ENCODE data around the gene CALD1.

CALD1 gene

DNA sequence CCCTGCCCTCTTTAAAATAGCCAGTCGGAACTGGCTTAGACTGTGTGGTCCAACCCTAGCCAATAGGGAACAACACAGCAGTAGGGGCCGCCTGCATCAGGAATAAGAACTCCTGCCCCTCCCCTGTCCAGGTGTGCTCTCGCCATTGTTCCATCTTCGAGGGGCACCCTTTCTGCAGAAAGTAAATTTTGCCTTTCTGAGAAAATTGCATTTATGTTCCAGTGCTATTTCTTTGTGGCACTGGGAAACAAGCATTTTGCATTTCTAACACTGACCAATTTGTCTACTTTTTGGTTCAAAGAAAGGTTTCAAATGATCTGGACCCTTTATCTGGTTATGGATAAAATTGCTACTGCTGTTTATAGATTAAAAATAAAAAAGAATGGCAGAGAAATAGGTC lies 116.6 kb downstream of the CALD1 start:
- no peak for DNase-seq (ENCODE audit: low spot score)

DNA sequence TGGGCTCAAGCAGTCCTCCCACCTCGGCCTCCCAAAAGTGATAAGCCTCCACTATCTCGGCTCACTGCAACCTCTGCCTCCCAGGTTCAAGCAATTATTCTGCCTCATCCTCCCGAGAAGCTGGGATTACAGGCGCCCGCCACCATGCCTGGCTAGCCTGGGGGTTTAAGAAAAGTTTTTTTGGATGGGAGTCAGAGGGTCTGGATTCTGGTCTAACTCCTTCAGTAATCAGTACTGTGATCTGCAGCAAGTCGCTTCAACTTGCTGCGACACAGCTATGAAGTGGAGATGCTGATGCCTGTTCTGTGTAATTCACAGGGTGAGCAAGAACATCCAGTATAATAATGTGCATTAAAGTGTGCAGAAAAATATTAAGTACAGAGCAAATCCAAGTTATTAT lies 118.5 kb downstream of the CALD1 start:
- DNase-seq (ENCODE audit: low spot score): no peak

DNA sequence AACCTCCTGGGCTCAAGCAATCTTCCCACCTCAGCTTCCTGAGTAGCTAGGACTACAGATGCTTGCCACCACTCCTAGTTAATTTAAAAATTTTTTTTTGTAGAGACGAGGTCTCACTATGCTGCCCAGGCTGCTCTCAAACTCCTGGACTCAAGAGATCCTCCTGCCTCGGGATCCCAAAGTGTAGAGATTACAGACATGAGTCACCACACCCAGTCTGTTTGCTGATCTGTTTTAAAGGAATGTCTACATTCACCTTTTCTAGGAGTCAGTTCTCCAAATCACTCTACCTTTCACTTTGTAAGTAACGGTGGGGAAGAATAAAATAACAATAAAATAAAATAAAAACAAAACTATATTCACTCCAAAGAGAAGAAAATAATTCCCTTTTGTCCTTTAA lies 120.3 kb downstream of the CALD1 start:
- DNase-seq (ENCODE audit: low spot score): no peak

DNA sequence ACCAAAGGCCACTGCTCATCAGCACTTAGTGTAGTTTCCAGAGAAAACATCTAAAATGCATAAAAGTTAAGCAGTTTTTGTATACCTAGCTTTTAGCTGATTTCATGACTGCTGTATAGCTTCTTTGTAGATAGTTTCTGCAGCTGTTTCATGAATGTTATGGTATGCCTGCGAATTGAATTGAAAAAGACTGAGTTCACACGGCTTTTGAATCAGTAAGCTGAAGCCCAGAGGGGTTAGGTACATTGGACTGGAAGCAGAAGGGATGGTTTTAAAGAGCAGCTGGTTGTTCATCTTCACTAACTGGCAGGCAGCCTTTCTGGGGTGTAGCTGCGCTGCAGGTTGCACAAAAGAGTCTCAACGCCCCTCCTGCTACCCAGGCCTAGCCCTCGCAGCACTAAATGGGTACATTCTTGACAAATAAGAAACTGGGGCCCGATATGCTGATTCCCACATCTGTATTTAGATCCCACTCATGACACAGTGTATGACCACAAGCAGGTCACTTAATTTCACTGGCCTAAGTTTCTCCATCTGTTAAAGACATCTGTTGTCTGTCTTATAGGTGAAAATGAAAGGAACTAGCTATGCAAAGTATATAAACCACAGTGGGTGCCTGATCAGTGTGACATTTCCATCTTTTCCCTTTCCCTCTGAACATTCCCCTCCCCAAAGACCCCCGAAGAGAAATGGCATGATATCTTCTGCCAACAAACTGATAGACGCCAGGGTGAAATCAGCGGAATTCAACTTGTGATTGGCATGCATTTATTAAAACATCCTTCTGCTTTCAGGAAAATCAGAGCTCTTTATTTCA lies 120.9 kb downstream of the CALD1 start:
- no peak for DNase-seq (ENCODE audit: low spot score)

DNA sequence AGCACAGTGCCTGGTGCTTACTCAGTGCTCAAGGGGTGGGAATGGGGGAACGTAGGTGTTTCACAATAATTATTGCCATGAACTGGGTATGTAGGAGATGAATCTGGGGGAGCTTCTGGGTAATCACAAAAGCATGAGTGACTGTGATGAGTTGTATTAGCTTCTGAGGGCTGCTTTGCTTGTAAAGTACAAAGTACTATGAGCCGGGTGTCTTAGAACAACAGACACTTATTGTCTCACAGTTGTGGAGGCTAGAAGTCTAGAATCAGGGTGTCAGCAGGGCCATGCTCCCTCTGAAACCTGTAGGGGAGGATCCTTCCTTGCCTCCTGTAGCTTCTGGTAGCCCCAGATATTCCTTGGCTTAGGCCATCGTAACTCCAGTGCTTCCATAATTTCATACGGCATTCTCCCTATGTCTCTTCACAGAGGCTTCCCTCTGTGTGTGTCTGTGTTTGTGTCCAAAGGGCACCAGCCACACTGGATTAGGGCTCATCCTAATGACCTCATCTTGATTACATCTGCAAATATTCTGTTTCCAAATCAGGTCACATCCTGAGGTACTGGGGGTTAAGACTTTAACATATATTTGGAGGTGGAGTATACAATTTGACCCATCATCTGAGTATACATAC lies 122.1 kb downstream of the CALD1 start:
- DNase-seq (ENCODE audit: low spot score): no peak

DNA sequence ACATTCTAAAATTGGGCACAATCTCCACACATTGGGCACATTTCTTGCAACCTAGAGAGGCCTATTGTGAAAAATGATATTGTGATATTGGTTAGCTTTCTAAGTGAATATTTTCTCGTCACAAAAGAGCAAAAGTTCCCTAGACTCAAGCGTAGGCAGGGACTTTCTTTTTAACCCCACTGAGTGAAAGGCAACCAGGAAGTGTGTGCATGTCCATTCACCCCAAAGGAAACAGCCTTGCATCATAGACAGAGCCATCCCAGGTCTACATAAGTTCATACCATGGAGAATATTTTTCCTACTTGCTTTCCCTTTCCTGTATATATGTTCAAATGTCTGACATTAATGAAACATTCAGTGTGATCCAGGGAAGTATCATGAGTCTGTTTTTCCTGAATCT lies 122.6 kb downstream of the CALD1 start:
- no peak for DNase-seq (ENCODE audit: low spot score)

DNA sequence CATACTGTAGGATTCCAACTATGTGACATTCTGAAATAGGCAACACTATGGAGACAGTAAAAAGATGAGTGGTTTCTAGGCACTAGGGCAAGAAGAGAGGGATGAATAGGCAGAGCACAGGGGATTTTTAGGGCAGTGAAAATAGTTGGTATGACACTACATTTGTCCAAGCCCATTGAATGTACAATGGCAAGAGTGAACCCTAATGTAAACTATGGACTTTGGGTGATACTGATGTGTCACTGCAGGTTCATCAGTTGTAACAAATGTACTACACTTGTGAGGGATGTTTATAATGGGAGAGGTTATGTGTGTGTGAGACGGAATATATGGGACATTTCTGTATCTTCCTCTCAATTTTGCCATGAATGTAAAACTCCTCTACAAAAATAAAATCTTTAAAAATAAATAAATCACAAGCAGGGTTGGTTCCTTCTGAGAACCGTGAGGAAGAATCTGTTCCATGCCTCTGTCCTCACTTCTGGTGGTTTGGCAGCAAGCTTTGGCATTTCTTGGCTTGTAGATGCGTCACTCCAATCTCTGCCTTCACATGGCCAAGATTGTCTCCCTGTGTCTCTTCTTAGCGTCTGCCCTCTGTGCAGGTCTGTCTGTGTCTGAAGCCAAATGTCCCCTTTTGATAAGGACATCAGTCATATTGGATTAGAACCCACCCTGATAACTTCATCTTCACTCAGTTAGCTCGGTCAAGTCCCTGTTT lies 123.8 kb downstream of the CALD1 start:
- DNase-seq (ENCODE audit: low spot score): no peak

DNA sequence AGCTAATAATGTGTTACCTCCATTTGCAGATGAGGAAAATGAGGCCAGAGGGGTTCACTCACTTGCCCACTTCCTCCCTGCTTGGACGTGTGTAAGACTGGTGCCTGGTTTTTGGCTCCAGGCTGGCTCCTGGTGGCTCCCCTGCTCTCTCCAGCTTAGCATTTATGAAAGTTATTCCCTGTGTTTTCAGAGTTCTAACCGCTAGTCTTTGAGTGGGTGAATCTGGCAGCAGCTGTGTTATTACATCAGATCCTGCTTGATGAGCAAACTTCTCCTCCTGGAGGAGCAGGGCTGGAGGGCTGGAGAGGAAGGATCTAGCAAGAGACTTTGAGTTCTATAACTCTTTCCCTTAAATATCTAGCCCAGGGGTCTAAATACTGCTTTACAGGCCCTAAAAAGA lies 125.9 kb downstream of the CALD1 start:
- DNase-seq (ENCODE audit: low spot score): no peak

DNA sequence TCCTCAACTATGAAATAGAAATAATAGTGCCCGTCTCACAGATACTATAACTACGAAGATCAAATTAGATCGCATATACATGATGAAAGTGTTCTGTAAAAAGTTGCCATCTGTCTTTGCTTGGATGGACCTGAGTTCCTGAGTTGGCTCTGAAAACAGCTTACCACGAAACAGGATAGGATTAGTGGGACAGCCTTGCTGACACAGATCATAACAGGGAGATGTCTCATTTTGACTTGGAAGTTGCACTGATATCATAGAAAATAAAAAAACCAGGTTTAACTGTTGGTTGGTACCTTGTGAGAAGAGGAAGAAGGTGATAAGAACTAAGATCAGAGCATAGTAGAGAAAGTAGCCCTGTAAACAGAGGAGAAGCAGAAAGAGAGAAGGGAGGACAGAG lies 127.6 kb downstream of the CALD1 start:
- no peak for DNase-seq (ENCODE audit: low spot score)

DNA sequence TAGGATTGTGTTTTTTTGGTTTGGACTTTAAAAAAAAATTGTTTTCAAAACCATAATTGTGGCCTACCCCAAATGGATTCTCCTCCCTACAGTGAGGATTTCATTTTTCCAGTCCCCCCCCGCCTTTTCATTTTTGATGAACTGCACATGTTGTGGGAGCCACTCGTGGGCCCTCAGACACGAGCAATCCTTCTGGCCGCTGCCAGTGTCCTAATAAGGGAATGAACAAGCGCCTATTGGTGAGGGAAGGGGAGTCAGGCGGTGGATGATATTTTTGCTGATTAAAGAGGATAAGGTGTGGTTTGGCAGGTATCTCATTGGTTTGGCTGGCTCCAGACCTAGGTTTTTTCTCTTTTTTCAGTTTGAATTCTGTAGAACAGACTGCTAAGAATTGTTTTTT lies 128.2 kb downstream of the CALD1 start:
- no peak for DNase-seq (ENCODE audit: low spot score)

DNA sequence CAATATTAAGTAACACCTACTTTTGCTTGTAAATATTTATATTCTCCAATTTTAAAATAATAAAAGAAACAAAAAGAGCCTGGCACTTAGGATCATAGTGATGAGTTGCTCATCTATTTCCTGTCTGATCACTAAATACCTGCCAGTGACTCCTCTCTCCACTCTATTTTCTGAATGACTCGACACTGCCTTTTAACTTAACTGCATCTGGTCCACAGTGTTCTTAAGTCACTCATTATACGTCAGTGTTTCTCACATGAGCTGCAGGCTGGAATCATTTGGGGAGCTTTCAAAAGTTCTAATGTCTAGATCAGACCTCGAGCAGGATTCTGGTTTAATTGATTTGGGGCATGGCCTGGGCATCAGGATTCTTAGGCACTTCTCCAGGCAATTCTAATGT lies 128.9 kb downstream of the CALD1 start:
- DNase-seq (ENCODE audit: low spot score): no peak

DNA sequence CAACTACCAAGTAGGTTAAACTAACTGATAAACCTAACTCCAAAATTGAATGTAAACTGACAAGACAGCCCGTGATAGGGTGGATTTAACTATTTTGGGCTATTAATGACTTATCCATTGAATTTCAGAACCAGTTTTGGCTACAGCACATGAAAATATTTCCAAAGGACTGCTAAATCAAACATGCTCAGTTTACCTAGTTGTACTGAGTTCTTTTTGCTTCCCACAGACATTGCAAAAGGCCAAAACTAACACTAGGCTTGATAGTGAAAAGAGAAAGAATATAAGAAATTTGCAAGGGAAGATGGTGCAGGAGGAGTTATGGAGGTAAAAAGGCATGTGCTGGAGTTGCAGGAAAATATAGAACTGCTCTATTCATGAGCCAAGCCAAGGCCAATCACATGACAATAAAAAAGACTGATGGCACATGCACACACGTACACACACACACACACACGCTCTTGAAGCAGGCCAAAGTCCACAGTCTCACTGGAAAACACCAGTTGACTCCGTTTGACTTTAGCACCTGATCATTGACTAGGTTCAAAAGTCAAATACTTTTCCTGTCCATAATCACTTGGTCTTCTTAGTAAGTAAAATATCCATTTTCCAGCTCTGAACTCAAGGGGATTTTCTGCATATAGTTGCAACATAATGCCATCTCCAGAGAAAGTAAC lies 130.9 kb downstream of the CALD1 start:
- no peak for DNase-seq (ENCODE audit: low spot score)

DNA sequence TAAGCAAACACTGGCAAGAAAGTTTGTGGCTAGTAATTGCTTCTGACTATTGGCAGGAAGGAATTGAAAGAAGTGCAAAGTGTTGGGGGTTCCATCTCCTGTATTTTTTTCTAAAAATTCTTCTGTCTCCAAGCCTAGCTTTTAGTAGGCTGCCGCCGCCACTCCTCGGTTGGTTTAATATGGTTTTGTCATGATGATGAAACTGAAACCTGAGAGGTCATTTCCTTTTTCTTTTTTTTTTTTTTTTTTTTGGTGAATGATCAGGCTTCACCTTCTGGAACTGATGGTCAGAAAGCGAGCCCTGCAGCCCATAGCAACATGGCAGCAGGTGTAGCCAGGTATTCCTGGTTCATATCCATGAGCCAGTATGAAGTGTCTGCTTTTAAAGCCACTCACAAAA lies 131.5 kb downstream of the CALD1 start:
- no peak for DNase-seq (ENCODE audit: low spot score)

DNA sequence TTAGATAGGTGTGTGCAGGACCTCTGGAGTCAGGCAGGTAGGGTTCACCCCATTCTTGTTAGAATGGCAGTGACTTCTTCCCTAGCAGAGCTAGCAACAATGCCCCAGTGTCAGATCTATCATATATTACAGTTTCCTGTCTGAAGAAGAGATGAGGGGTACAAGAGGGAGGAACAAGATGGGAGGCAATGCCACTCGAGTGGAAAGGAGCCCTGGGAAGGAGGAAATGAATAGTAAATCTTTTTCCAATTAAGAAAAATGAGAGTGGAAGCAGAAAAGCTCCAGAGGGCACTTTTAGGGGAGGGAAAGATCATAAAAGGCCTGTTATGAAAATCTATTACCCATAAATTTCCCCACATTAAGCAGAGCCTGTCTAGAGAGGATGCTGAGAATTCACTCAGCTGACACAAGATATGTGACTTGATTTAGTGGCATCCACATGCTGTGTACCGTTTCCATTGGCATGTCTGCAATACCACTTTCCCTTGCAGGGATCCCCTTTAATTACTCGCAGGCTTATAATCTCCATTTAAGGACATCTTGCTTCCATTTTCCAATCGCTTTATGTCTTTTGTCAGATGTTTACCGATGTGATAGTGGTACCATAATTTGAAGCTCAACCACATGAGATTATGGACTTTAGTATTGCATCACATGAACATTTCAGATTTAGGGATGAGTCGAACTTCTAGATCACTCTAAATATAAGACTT lies 136.9 kb downstream of the CALD1 start:
- no peak for DNase-seq (ENCODE audit: low spot score)

DNA sequence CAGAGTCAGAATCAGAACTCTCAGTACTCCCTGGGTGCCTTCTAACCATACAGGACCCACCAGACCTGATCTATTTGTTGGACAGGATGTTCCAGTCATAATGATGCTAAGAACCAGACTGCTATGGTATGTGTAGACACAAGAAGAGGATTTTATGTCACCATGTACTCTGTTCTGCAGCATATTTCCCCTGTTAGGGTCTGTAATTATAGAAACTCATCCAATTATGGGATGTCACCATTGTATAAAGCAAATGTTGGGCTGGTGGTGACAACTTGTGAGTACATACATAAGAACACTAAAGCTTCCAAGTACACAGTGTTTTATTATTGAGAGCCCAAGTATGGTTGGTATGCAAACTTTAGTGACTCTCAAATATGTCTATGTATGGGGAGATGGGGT lies 139.8 kb downstream of the CALD1 start:
- no peak for DNase-seq (ENCODE audit: low spot score)

DNA sequence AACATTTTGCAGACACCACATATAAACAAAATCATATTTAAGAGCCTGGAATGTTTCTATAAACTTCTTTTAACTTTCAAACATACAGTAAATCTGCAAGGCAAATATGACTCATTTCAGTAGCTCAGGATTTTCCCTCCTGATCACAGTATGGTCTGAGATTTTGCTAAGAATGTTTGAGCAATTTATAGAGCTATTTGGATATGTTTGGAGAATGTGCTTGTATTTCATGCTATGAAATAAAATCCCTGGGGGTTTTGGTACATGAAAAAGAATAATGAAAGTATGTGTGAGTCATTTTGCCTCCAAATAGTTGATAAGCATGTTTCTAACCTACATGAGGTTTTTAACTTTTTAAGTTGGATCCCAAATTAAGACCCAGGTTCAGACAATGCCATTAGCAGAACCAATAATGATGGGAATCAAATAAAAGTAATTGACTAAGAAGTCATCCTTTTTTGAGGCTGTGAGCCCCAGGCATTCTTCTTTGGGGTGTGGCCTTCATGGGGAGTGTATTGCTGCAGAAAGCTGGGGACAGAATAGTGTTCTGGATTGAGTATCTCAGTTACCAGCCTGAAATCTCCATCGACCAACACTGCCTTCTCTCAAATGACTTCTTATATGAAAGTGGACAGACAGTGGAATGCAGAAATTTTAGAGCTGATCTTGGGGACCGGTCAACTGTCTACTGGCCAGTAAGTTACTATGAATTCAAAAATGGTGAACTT lies 140.8 kb downstream of the CALD1 start:
- no peak for DNase-seq (ENCODE audit: low spot score)

DNA sequence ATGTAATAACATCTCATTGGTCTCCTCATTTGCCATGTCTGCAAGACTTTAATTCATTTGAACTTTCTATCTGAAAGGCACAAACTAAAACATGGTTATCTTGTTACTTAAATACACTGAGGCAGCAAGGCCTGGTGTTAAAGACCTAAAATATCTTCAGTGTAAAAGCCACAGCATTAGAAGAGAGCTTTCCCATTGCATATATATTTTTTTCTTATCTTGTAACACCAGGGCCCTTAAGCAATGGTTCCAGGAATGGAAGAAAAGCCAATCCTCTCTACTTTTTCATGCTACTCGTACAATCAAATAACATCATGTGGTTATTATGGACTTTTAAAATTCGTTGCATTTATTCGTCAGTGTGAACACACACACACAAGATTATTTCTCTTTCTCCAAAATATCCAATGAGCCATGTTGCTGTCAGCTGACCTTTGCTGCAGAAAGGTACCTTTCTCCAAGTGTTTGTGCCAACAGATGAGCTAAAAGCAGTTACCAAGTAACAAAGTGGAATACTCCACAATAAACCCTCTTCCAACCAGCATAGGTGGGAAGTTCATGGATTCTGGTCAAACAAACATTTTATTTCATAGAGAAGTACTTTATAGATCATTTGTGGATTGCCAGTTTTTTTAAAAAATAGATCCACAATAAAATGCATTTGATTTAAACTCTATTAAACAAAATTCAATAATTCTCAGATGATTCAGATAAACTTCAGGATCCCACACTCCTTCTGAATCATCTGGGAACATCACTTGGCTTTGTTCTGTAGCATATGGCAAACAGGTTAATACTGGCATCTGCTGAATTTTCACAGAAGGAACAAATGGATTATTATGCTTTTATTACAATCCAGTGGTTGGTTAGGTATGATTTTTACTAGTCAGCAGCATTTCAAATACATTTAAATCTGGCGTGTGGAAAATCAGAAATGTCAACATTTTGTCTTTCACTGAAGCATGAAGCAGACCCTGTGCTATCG lies 143.6 kb downstream of the CALD1 start:
- no peak for DNase-seq (ENCODE audit: low spot score)

DNA sequence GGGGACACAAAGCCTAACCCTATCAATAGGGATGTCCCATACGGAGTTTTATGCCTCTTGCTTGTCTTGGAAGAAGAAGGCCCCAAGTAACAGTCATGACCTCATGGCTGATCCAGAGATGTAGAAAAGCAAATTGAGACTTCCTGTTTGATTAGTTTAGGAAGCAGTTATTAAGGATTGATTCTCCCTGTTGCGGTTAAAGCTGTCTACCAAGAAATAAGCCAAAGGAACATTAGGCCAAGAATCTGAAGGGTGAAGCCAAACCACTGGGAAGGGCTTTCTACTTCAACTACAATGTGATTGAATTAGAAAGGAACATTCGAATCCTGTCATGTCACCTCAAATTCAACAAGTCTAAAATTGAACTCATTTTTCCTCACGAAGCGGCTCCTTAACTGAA lies 146.3 kb downstream of the CALD1 start:
- no peak for DNase-seq (ENCODE audit: low spot score)

DNA sequence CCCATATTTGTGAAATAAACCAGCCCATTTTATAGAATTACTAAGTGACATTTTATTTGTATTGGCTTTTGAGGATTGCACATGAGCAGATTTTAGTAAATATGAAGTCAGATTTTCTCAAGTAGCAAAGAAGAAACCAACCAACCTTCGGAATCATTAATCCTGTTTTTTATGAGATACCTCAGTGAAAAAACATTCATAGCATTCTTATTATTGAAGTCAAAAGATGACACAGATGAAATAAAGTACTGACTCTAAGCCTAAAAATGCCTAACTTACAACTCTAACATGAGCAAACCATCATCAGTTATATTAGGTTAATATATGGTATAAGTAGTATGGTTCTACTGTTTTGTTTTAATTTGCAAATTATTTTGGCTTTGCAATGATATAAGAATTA lies 147.0 kb downstream of the CALD1 start:
- DNase-seq (ENCODE audit: low spot score): no peak

DNA sequence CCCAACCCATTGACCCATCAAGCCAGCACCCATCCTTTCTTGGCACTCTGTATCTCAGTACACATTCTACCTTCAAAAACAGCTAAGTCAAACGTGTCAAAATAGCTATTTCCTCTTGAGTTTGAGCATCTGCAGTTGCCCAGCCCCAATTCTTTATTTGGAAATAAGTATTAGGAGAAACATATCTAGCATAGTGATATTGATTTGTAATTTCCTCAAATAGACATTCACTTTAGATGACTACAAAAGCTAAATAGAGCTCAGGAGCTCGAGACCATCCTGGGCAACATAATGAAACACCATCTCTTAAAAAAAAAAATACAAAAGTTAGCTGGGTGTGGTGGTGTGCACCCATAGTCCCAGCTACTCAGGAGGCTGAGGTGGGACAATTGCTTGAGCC lies 147.6 kb downstream of the CALD1 start:
- no peak for DNase-seq (ENCODE audit: low spot score)
